Loucy (cell line): Measurements from ENCODE around the gene FXYD7.

ENCODE experiments used
- CTCF ChIP-seq: fragments of 200-600 bp; sonication (generic); conservative IDR thresholded peaks from 2 replicates; pipeline ENCODE4 v1.5.1; 2014; ENCODE audit warnings: mild to moderate bottlenecking, antibody characterized with exemption, low read length
- EZH2phosphoT487 ChIP-seq: fragments of 200-600 bp; IDR thresholded peaks from 2 replicates; pipeline ENCODE4 v1.6.1; 2018; ENCODE audit warnings: antibody characterized with exemption, mild to moderate bottlenecking, moderate library complexity, borderline replicate concordance

DNA sequence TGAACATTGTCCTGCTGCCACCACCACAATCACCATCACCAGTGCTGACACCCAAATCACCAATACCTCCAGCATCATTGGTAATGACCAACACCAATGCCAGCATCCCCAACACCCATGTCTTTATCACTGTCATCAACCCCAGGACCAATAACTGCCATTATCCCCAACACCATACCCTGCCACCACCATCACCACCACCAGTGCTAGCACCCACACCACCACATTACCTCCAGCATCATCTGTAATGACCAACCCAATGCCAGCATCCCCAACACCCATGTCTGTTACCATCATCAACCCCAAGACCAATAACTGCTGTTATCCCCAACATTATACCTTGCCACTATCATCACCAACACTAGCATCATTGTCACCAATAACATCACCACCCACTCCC lies 10.8 kb upstream of the FXYD7 start:
- TF ChIP-seq CTCF (no peak), EZH2phosphoT487 (no peak)
